ENCODE results near the gene CFAP157.

The CFAP157 gene

DNA sequence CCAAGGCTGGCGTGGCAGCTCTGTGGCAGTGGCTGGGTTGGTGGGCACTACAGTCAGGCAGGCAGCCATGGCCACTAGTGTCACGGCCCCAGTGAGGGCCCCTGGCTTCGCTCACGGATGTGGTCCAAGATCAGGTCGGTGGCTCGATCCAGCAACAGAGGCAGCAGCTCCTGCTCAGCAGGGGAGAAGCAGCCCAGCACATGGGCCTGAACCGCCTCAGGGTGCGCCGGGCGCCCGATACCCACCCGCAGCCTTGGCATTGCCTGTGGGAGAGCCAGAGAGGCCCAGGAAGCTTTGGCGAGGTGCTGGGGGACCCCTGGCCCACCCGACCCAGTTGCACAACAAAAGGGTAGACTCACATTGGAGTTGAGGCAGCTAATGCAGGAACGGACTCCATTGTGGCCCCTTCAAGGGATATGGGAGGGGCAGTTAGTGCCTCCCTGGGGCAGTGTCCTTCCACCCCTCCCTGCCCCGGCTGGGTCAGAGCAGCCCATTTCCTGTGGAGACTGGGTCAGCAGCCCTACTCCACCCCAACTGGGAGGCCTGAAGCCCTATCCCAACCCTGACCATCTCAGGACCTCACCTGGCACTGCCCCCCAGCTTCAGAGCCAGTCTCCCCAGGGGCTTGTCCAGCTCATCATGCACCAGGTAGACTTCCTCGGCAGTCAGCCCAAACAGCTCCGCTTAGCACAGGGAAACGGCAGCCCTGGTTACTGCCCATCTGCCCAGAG lies 7.4 kb downstream of the CFAP157 start:
- H3K4me3 ChIP-seq (ENCODE audit: insufficient read depth, low read length, poor library complexity, severe bottlenecking) = no peak overlapping the region
- H3K36me3 ChIP-seq (ENCODE audit: low read length) = no peaks in the 10 kb centered on the region
- no peak overlapping the region for H3K27ac ChIP-seq (ENCODE audit: low read depth, low read length)
- H3K27me3 ChIP-seq (ENCODE audit: low read length) = no peaks in the 10 kb centered on the region
- H3K4me2 ChIP-seq (ENCODE audit: low read depth, low read length, poor library complexity, severe bottlenecking) = peak overlapping the region; percentile 35
- H3K9me2 ChIP-seq (replicated peaks; ENCODE audit: insufficient read depth, low read length) = no peaks in the 10 kb centered on the region
- no peak overlapping the region for H3K9ac ChIP-seq (ENCODE audit: low read length)
- H3K79me2 ChIP-seq (ENCODE audit: insufficient read depth, low read length) = no peaks in the 10 kb centered on the region
- H3F3A ChIP-seq (ENCODE audit: insufficient read depth) = no peaks in the 10 kb centered on the region
- no peaks in the 10 kb centered on the region for H3K9me3 ChIP-seq (ENCODE audit: insufficient read depth, low read length)
- H2AFZ ChIP-seq (ENCODE audit: low read depth, low read length, severe bottlenecking) = no peak overlapping the region
- TF ChIP-seq, protein P1, sequence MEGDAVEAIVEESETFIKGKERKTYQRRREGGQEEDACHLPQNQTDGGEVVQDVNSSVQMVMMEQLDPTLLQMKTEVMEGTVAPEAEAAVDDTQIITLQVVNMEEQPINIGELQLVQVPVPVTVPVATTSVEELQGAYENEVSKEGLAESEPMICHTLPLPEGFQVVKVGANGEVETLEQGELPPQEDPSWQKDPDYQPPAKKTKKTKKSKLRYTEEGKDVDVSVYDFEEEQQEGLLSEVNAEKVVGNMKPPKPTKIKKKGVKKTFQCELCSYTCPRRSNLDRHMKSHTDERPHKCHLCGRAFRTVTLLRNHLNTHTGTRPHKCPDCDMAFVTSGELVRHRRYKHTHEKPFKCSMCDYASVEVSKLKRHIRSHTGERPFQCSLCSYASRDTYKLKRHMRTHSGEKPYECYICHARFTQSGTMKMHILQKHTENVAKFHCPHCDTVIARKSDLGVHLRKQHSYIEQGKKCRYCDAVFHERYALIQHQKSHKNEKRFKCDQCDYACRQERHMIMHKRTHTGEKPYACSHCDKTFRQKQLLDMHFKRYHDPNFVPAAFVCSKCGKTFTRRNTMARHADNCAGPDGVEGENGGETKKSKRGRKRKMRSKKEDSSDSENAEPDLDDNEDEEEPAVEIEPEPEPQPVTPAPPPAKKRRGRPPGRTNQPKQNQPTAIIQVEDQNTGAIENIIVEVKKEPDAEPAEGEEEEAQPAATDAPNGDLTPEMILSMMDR (IDR thresholded peaks at IDR 0.05; ENCODE audit: insufficient read depth, low read length, poor library complexity, severe bottlenecking) = no peak
- TF ChIP-seq EZH2phosphoT487 (conservative IDR thresholded peaks at IDR 0.05; ENCODE audit: low read length) = no peak
- H4K20me1 ChIP-seq (ENCODE audit: low read depth, low read length) = no peaks in the 10 kb centered on the region

DNA sequence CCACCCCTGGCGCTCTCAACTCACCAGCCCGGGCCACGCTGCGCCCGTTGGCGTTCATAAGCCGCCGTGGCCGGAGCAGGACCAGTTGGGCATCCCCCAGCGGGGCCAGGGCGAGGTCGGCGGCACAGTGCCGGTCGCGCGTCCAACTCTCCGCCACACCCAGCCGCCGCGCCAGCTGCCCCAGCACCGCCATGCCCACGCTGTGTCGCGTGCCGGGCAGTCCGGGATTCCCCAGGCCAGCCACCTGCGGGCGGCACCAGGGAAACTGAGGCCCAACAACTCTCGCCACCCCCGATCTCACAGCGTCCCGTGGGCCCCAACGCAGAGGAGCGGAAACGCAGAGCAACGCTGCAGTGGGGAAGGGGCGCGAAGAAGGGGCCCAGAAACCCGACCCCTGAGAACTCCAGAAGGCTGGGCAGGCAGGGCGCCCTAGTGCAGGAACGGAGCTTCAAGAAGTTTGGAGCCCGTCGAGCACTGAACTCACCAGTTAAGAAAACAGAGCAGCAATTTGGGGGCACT lies 8.2 kb downstream of the CFAP157 start:
- H2AFZ ChIP-seq (ENCODE audit: low read depth, low read length, severe bottlenecking) = peak overlapping the region; percentile 95
- H3K4me2 ChIP-seq (ENCODE audit: low read depth, low read length, poor library complexity, severe bottlenecking) = peak overlapping the region; percentile 86
- no peaks in the 10 kb centered on the region for H3K36me3 ChIP-seq (ENCODE audit: low read length)
- H3K9ac ChIP-seq (ENCODE audit: low read length) = peak overlapping the region; percentile 64
- H3K79me2 ChIP-seq (ENCODE audit: insufficient read depth, low read length) = no peaks in the 10 kb centered on the region
- no peaks in the 10 kb centered on the region for H3F3A ChIP-seq (ENCODE audit: insufficient read depth)
- H3K9me3 ChIP-seq (ENCODE audit: insufficient read depth, low read length) = no peaks in the 10 kb centered on the region
- H3K4me3 ChIP-seq (ENCODE audit: insufficient read depth, low read length, poor library complexity, severe bottlenecking) = peak overlapping the region; percentile 68
- TF ChIP-seq, protein P1 (IDR thresholded peaks at IDR 0.05; ENCODE audit: insufficient read depth, low read length, poor library complexity, severe bottlenecking) = no peak
- TF ChIP-seq EZH2phosphoT487 (conservative IDR thresholded peaks at IDR 0.05; ENCODE audit: low read length) = no peak
- no peaks in the 10 kb centered on the region for H3K9me2 ChIP-seq (replicated peaks; ENCODE audit: insufficient read depth, low read length)
- H3K27ac ChIP-seq (ENCODE audit: low read depth, low read length) = no peak overlapping the region
- H4K20me1 ChIP-seq (ENCODE audit: low read depth, low read length) = no peaks in the 10 kb centered on the region
- H3K27me3 ChIP-seq (ENCODE audit: low read length) = no peaks in the 10 kb centered on the region

DNA sequence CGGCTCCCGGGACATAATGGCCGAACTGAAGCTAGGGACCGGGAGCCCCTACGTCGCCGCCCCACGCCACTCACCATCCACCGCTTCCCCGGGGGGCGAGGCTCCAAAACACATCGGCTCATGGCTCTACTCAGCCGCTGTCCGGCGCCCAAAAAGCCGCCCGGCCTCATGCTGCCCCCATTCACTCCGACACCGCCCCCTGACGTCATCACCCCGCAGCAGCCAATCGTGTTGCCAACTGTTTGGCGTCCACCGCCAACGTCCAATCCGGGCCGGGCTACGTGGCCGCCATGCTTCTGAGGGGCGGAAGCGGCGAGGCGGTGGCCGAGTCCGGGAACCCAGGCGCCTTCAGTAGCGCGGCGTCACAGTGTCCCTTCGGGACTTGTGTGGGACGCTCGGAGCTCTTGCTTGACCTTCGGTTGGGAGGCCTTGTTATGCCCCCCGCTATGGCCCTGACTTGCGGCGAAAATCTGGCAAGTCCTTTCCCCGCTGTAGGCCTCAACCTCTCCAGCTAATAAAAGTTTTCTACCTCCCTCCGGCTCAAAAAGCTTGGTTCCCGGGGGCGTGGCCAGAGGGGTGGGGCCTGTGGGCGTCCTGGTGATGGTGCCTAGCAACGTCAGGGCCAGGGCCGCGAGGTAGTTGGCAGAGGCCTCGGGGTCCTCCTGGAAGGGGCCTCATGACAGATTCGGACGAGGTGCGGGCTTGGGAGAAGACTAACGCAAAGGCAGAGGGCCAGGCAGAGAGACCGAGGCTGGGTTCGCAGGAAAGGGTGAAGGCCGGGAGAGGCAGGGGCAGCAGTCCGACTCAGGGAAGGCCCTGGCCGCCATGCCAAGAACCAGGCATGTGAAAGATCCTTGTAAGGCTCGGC lies 8.9 kb downstream of the CFAP157 start, which contains the start of the genes PTRH1 and TTC16:
PTRH1 (minus strand) TSS at position 194 of the 868 bp plus-strand sequence; CDS start at position 170, 24 bp downstream.
TTC16 (plus strand) TSS at position 610 of the 868 bp plus-strand sequence; CDS start at position 677, 67 bp downstream.
- TF ChIP-seq, protein P1 (IDR thresholded peaks at IDR 0.05; ENCODE audit: insufficient read depth, low read length, poor library complexity, severe bottlenecking) = no peak
- TF ChIP-seq EZH2phosphoT487 (conservative IDR thresholded peaks at IDR 0.05; ENCODE audit: low read length) = no peak
- Histone ChIP-seq H3F3A (ENCODE audit: insufficient read depth) (no peaks in the 10 kb centered on the region), H2AFZ (ENCODE audit: low read depth, low read length, severe bottlenecking) (peak within 1 kb of the TSS; percentile 95), H3K27me3 (ENCODE audit: low read length) (no peaks in the 10 kb centered on the region), H3K4me3 (ENCODE audit: insufficient read depth, low read length, poor library complexity, severe bottlenecking) (peak within 1 kb of the TSS; percentile 68), H3K79me2 (ENCODE audit: insufficient read depth, low read length) (no peaks in the 10 kb centered on the region), H4K20me1 (ENCODE audit: low read depth, low read length) (no peaks in the 10 kb centered on the region), H3K27ac (ENCODE audit: low read depth, low read length) (no peak within 1 kb of the TSS), H3K9me2 (replicated peaks; ENCODE audit: insufficient read depth, low read length) (no peaks in the 10 kb centered on the region), H3K9me3 (ENCODE audit: insufficient read depth, low read length) (no peaks in the 10 kb centered on the region), H3K36me3 (ENCODE audit: low read length) (no peaks in the 10 kb centered on the region), H3K4me2 (ENCODE audit: low read depth, low read length, poor library complexity, severe bottlenecking) (peak within 1 kb of the TSS; percentile 86), H3K9ac (ENCODE audit: low read length) (peak within 1 kb of the TSS; percentile 64)

All from SU-DHL-6 (cell line).